HAP-1 (cell line): Measurements from ENCODE around the gene TAX1BP3.

Experiments used
- DNase-seq, 2 experiments: peaks; one replicate each; pipeline ENCODE4 v3.0.0-alpha.2; 2016 to 2020; ENCODE audit warnings: low spot score in 2 of 2
- H3K27me3 ChIP-seq: fragments of 250-450 bp; sonication (Bioruptor Pico); 2 replicates; pipeline ENCODE4 v1.5.1; 2020; ENCODE audit warnings: low read depth, mild to moderate bottlenecking, moderate library complexity
- H3K36me3 ChIP-seq: fragments of 250-450 bp; sonication (Bioruptor Pico); replicated peaks from 2 replicates; pipeline ENCODE4 v1.5.1; 2020; ENCODE audit warnings: mild to moderate bottlenecking
- H3K4me1 ChIP-seq: fragments of 250-450 bp; sonication (Bioruptor Pico); 2 replicates; pipeline ENCODE4 v1.5.1; 2020; ENCODE audit warnings: mild to moderate bottlenecking
- H3K4me3 ChIP-seq: fragments of 250-450 bp; sonication (Bioruptor Pico); 2 replicates; pipeline ENCODE4 v1.5.1; 2020; ENCODE audit warnings: mild to moderate bottlenecking, moderate library complexity
- H3K9me3 ChIP-seq: fragments of 250-450 bp; sonication (Bioruptor Pico); 2 replicates; pipeline ENCODE4 v1.5.1; 2020; ENCODE audit warnings: mild to moderate bottlenecking, moderate library complexity
- in situ Hi-C: fragments of 300-500 bp; cut with MboI; formaldehyde crosslinking; loops from 3 replicates; pipeline ENCODE4 v1.14.3; 2020; ENCODE audit warnings: low sequenced_read_pairs, inconsistent platforms, mixed read lengths

The TAX1BP3 gene

DNA sequence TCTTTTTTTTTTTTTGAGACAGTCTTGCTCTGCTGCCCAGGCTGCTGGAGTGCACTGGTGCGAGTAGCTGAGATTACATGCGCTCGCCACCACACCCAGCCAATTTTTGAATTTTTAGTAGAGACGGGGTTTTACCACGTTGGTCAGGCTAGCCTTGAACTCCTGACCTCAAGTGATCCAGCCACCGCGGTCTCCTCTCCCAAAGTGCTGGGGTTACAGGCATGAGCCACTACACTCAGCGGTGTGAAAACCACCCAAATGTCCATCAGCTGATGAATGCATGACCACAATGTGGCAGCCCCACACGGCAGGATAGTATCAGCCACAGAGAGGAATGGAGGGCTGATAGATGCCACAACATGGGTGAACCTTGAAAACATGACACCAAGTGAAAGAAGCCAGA lies 25.5 kb upstream of the TAX1BP3 start:
- no peak for DNase-seq
- H3K36me3 ChIP-seq: no peaks in the 10 kb centered on the region
- in situ Hi-C loops: no loop called here
- no peaks in the 10 kb centered on the region for H3K9me3 ChIP-seq
- peaks cover 24% of the 10 kb centered on the region for H3K4me1 ChIP-seq
- H3K4me3 ChIP-seq: no peak overlapping the region
- no peaks in the 10 kb centered on the region for H3K27me3 ChIP-seq

GRCh38 chr17:3693141-3693540 lies 24.8 kb upstream of the TAX1BP3 start:
- Histone ChIP-seq H3K4me1 (peaks cover 24% of the 10 kb centered on the region), H3K27me3 (no peaks in the 10 kb centered on the region), H3K4me3 (no peak overlapping the region), H3K36me3 (no peaks in the 10 kb centered on the region), H3K9me3 (no peaks in the 10 kb centered on the region)
- in situ Hi-C loops: no loop called here
- DNase-seq: no peak

DNA sequence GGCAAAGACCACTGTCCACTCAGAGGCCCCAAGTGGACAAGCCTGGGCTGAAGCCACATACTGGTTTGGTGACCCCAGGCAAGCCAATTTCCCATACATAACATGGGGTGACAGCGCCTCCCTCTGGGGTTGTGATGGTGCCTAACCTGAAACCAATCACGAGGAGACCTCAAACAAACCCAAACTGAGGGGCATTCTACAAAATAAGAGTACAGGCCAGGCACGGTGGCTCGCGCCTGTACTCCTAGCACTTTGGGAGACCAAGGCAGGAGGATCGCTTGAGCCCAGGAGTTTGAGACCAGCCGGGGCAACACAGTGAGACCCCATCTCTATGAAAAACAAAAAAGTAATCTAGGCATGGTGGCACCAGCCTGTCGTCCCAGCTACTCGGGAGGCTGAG lies 24.0 kb upstream of the TAX1BP3 start:
- H3K4me3 ChIP-seq: no peak overlapping the region
- H3K9me3 ChIP-seq: no peaks in the 10 kb centered on the region
- DNase-seq: no peak
- H3K36me3 ChIP-seq: no peaks in the 10 kb centered on the region
- no peaks in the 10 kb centered on the region for H3K27me3 ChIP-seq
- in situ Hi-C loops: no loop called here
- peaks cover 24% of the 10 kb centered on the region for H3K4me1 ChIP-seq

DNA sequence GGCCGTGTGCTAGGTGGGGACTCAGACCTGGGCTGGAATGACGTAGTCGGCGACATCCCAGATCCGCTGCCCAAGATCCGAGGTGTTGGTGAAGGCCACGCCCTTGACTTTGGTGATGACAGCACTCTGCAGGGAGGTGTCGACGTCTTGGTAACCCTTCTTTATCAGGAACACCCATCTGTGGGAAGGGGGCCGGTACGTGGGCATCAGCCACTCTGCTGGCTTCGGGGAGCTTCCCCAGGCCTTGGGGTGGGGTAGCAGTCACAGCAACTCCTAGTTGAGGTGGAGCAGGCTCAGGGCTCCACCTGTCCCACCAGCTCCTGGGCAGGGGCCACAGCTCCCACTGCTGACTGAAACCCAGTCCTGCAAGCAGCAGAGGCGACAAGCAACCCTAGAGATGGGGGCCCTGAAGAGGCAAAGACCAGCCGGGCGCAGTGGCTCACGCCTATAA lies 23.3 kb upstream of the TAX1BP3 start:
- no peak for DNase-seq
- Histone ChIP-seq H3K4me3 (no peak overlapping the region), H3K4me1 (peaks cover 24% of the 10 kb centered on the region), H3K9me3 (no peaks in the 10 kb centered on the region), H3K36me3 (no peaks in the 10 kb centered on the region), H3K27me3 (no peaks in the 10 kb centered on the region)
- in situ Hi-C loops: no loop called here

GRCh38 chr17:3690094-3690715 lies 21.8 kb upstream of the TAX1BP3 start:
- no peaks in the 10 kb centered on the region for H3K27me3 ChIP-seq
- no peak for DNase-seq
- no peak overlapping the region for H3K4me3 ChIP-seq
- H3K9me3 ChIP-seq: no peaks in the 10 kb centered on the region
- H3K4me1 ChIP-seq: peaks cover 15% of the 10 kb centered on the region
- in situ Hi-C loops: no loop called here
- no peaks in the 10 kb centered on the region for H3K36me3 ChIP-seq

- peaks cover 8% of the 10 kb centered on the region for H3K4me1 ChIP-seq
These were observed 21.1 kb upstream of the TAX1BP3 start for GRCh38 chr17:3689262-3690093.

GRCh38 chr17:3688852-3689261 lies 20.5 kb upstream of the TAX1BP3 start:
- peaks cover 4% of the 10 kb centered on the region; the same call in 1 of the 2 replicates for H3K4me1 ChIP-seq
- H3K36me3 ChIP-seq: no peaks in the 10 kb centered on the region
- H3K9me3 ChIP-seq: no peaks in the 10 kb centered on the region
- no peaks in the 10 kb centered on the region for H3K27me3 ChIP-seq
- in situ Hi-C loops: no loop called here
- no peak for DNase-seq
- H3K4me3 ChIP-seq: no peak overlapping the region

More at GRCh38 chr17:3689262-3690093, 21.1 kb upstream of the TAX1BP3 start:
- no peak overlapping the region for H3K4me3 ChIP-seq
- no peaks in the 10 kb centered on the region for H3K27me3 ChIP-seq
- H3K9me3 ChIP-seq: no peaks in the 10 kb centered on the region
- no peaks in the 10 kb centered on the region for H3K36me3 ChIP-seq
- DNase-seq: no peak
- in situ Hi-C loops: no loop called here

DNA sequence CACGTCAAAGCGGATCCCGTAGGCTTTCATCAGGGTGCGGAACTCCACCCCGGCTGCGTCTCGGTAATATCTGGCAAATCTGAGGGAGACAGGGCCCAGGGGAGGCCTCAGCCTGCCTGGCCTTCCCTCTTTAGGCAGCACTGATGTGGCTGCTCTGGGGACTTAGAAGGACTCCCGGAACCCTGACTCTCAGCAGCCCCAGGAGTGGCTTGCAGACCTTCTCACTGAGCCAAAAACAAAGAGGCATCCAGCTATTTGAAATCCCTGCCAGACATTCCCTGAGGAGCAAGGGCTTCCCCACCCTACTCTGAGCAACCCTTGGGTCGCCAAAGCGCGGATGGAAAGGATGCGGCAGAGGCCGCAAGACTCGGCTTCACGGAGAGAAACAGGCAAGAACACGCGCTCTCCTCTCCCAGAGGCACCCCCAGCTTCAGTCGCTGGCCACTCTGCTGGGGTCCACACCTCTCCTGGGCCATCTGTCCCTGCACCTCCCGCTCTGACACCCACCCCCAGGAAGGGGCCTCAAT lies 19.7 kb upstream of the TAX1BP3 start:
- H3K36me3 ChIP-seq: no peaks in the 10 kb centered on the region
- peaks cover 1% of the 10 kb centered on the region; the same call in 1 of the 2 replicates for H3K4me1 ChIP-seq
- H3K27me3 ChIP-seq: no peaks in the 10 kb centered on the region
- H3K4me3 ChIP-seq: no peak overlapping the region
- no peaks in the 10 kb centered on the region for H3K9me3 ChIP-seq
- DNase-seq: no peak
- in situ Hi-C loops: no loop called here

- no peaks in the 10 kb centered on the region for H3K4me1 ChIP-seq
- H3K27me3 ChIP-seq: no peaks in the 10 kb centered on the region
- in situ Hi-C loops: no loop called here
- no peaks in the 10 kb centered on the region for H3K9me3 ChIP-seq
- DNase-seq: no peak
- no peak overlapping the region for H3K4me3 ChIP-seq
- no peaks in the 10 kb centered on the region for H3K36me3 ChIP-seq
These were observed 16.8 kb upstream of the TAX1BP3 start for GRCh38 chr17:3685174-3685573.

DNA sequence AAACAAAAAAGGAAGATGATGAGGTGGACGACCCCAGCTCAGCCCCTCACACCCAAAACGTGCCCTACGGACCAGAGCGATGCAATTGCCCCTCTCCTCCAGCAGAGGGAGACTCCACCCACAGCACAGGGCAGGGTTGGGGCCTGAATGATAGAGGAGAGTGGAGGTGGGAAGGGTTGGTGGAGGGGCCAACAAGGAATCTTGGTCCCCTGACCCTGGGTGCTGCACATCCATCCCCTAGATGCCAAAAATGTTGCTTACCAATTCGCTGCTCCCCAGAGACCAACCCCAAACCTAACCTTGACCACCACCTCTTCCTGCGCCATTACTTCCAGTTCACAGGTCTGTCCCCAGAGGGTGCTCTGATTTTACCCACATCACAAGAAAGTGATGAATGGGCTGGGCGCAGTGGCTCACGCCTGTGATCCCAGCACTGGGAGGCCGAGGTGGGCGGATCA lies 14.7 kb upstream of the TAX1BP3 start:
- Histone ChIP-seq H3K27me3 (no peaks in the 10 kb centered on the region), H3K36me3 (no peaks in the 10 kb centered on the region), H3K9me3 (no peaks in the 10 kb centered on the region), H3K4me1 (no peaks in the 10 kb centered on the region), H3K4me3 (no peak overlapping the region)
- in situ Hi-C loops: no loop called here
- DNase-seq: peak in 1 of 2 experiments; percentile 69

GRCh38 chr17:3682033-3682432 lies 13.7 kb upstream of the TAX1BP3 start:
- no peaks in the 10 kb centered on the region for H3K4me1 ChIP-seq
- H3K27me3 ChIP-seq: no peaks in the 10 kb centered on the region
- H3K36me3 ChIP-seq: no peaks in the 10 kb centered on the region
- DNase-seq: no peak
- no peaks in the 10 kb centered on the region for H3K9me3 ChIP-seq
- no peak overlapping the region for H3K4me3 ChIP-seq
- in situ Hi-C loops: no loop called here

DNA sequence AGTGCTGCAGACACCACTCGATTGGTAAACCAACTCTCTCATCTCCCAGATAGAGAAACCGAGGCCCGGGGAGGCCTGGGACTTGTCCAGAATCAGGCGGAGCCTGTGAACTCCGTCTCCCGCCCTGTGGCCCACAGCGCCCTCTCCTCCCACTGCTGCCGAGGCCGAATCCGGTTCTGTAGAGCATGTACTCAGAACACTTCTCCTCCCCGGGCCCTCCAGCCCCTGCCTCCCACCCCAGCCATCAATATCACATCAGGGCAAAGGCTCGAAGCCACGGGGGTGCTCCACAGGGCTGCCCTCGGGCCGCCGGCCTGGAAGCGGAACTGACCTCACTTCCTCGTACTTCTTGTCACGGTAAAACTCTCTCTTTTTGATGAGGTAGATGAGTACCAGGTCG lies 13.2 kb upstream of the TAX1BP3 start:
- Histone ChIP-seq H3K4me1 (no peaks in the 10 kb centered on the region), H3K36me3 (no peaks in the 10 kb centered on the region), H3K27me3 (no peaks in the 10 kb centered on the region), H3K9me3 (no peaks in the 10 kb centered on the region), H3K4me3 (no peak overlapping the region)
- in situ Hi-C loops: no loop called here
- no peak for DNase-seq

DNA sequence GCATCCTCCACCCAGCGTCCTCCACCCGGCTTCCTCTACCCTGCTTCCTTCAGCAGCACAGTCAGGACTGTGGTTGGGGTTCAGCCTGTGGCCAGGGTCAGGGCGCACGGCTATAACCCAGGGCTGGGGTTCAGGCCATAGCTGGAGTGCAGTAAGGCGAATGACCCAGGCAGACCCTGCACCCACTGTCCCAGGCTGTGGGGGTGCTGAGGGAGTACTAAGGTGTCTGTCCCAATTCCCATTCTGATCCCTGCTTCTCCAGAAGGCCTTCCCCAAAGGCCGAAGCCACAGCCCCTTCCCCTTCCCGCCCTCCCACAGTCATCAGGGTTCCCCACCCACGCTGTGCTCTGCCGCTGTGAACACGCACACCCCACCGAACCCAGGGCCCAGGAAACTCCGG lies 12.7 kb upstream of the TAX1BP3 start:
- DNase-seq: no peak
- in situ Hi-C loops: no loop called here
- Histone ChIP-seq H3K36me3 (no peaks in the 10 kb centered on the region), H3K9me3 (no peaks in the 10 kb centered on the region), H3K27me3 (no peaks in the 10 kb centered on the region), H3K4me1 (no peaks in the 10 kb centered on the region), H3K4me3 (no peak overlapping the region)

DNA sequence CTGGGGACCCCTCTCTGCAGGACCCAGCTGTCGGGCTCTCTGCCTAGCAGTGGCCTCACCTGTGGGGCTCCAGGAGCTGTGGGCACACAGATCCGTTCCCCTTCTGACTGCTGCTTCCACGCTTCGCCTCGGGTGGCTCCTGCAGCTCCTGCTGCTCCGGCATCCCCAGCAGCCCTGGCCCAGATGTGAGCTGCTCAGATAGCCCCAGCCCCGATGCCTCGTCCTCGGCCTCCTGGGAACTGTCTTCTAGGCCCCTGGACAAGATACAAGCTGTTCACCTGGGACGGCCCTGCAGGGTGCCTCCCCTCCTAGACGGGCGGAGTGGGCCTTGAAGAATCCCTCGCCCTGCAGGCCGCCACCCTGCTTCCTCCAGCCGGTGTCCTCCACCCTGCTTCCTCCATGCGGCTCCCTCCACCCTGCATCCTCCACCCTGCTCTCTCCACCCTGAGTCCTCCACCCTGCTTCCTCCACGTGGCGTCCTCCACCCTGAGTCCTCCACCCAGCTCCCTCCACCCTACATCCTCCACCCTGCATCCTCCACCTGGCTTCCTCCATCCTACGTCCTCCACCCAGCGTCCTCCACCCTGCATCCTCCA lies 11.3 kb upstream of the TAX1BP3 start:
- DNase-seq: no peak
- no peaks in the 10 kb centered on the region for H3K9me3 ChIP-seq
- H3K36me3 ChIP-seq: no peaks in the 10 kb centered on the region
- in situ Hi-C loops: no loop called here
- no peaks in the 10 kb centered on the region for H3K4me1 ChIP-seq
- no peak overlapping the region for H3K4me3 ChIP-seq
- H3K27me3 ChIP-seq: no peaks in the 10 kb centered on the region
